ENCODE data around the gene ATP4B. TPM values are rescaled to one million over a fixed set of nuclear protein-coding genes. Genes with fewer than 3 reads are reported as not detected.

Gene ATP4B
- total and polyA plus RNA-seq, 5 donors from 2014 or later: not detected

DNA sequence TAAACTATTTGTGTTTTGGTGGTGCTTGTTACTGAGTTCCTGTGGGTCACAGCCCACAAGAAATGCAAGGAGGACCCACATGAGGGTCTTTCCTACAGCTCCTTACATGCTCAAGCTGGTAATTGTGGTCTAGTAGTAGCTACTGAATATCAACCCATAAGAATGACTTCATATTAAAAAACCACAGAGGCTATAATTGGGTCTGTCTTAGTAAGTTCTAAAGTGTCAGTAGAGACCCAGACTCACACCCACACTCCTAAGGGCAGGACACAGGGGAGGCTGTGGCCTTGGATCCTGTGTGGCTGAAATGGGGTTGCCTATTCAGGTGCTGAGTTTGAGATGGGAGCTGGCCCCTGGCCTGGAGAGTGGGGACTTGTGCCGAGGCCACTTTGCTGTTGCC is 53.8 kb downstream of the ATP4B start:
- no peak overlapping the region for H3K27ac ChIP-seq (ENCODE audit: insufficient read depth, low read length, poor library complexity, severe bottlenecking)
- ATAC-seq (ENCODE audit: low read depth in 2 of 2) (no peak), DNase-seq (no peak)
- Mint-ChIP-seq H3K27ac (no peak overlapping the region), H3K27me3 (no peaks in the 10 kb centered on the region), H3K9me3 (peaks cover 0 to 6% (median 0%) of the 10 kb centered on the region in 7 donors), H3K4me3 (no peak overlapping the region), H3K36me3 (peaks cover 15% of the 10 kb centered on the region), H3K4me1 (peaks cover 0 to 10% (median 7%) of the 10 kb centered on the region in 4 donors)
- H3K4me3 ChIP-seq (ENCODE audit: low read depth, low read length): no peak overlapping the region
- no peaks in the 10 kb centered on the region for H3K4me1 ChIP-seq (ENCODE audit: control insufficient read depth, insufficient read depth, low read length, poor library complexity, severe bottlenecking)
- no peaks in the 10 kb centered on the region for H3K27me3 ChIP-seq (ENCODE audit: control insufficient read depth, insufficient read depth, low read length)
- no peaks in the 10 kb centered on the region for H3K36me3 ChIP-seq (ENCODE audit: control insufficient read depth, insufficient read depth, low read length)
- peaks cover 0 to 8% of the 10 kb centered on the region in 2 experiments for H3K9me3 ChIP-seq (ENCODE audit: control insufficient read depth in 2 of 2, low read length in 2 of 2)

DNA sequence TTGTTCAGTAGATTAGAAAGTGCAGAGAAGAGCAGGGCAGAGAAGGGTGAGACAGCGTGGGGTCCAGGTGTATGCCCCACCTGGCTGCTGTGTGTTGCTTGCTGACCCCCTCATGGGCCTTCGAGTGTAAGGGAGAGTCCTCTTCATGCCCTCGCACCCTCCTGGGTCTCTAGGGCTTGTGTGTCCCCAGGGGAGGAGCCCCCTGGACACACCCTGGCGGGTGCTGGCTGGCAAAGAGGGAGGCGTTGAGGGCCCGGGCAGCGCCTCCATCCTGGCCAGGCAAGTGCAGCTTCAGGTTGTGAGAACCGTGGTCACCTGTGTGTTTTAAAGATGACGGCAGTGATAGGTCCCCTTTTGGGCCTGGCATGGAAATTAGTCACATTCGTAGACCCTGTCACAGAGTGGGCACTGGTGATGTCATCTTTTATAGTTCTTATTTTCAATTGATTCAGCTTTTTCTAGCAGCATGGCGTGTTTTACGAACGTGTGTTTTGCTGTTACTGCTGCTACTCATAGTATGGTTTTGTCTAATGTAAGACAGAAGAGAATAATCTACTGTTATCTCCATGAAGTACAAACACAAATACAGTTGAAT is 54.8 kb downstream of the ATP4B start:
- Histone ChIP-seq H3K4me1 (ENCODE audit: control insufficient read depth, insufficient read depth, low read length, poor library complexity, severe bottlenecking) (no peaks in the 10 kb centered on the region), H3K27me3 (ENCODE audit: control insufficient read depth, insufficient read depth, low read length) (no peaks in the 10 kb centered on the region), H3K9me3 (ENCODE audit: control insufficient read depth in 2 of 2, low read length in 2 of 2) (peaks cover 0 to 9% of the 10 kb centered on the region in 2 experiments), H3K27ac (ENCODE audit: insufficient read depth, low read length, poor library complexity, severe bottlenecking) (no peak overlapping the region), H3K36me3 (ENCODE audit: control insufficient read depth, insufficient read depth, low read length) (no peaks in the 10 kb centered on the region), H3K4me3 (ENCODE audit: low read depth, low read length) (no peak overlapping the region)
- Mint-ChIP-seq H3K4me3 (no peak overlapping the region), H3K27me3 (no peaks in the 10 kb centered on the region), H3K36me3 (peaks cover 21% of the 10 kb centered on the region), H3K27ac (peak overlapping the region in 2 of 3 donors; percentile 33 to 70), H3K9me3 (peaks cover 0 to 6% (median 0%) of the 10 kb centered on the region in 7 donors), H3K4me1 (peaks cover 0 to 10% (median 7%) of the 10 kb centered on the region in 4 donors)
- ATAC-seq (ENCODE audit: low read depth in 2 of 2): no peak
- DNase-seq: no peak

DNA sequence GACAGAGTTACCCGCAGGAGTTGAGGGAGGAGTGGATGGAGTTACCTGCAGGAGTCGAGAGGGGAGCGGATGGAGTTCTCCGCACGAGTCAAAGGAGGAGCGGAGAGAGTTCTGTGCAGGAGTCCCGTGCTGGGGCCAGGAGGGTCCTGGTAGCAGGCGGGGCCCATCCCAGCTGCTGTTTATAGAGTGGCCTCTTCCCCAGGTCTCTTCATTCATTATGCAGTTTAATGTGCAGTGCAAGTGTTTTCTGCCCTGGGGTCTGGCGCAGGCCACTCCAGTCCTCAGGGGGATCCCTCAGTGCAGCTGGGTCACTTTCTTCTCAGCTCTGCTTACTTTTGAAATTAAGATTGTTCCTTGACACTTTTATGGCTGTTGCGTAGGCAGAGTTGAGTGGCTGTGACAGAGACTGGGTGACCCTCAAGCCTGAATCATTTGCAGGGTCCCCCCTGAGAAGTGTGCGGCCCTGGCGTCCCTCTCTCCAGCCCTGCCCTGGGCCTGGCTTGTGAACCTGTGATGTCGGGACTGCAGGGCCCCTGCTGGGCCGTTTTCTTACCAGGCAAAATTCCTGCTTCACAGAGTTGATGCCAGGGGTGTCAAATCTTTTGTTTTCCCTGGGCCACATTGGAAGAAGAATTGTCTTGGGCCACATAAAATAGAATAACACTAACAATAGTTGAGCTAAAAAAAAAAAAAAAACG is 55.6 kb downstream of the ATP4B start:
- H3K9me3 ChIP-seq (ENCODE audit: control insufficient read depth in 2 of 2, low read length in 2 of 2): peaks cover 0 to 9% of the 10 kb centered on the region in 2 experiments
- H3K36me3 Mint-ChIP-seq: peaks cover 22% of the 10 kb centered on the region
- no peak overlapping the region for H3K4me3 ChIP-seq (ENCODE audit: low read depth, low read length)
- peaks cover 0 to 6% (median 0%) of the 10 kb centered on the region in 7 donors for H3K9me3 Mint-ChIP-seq
- no peak overlapping the region for H3K4me3 Mint-ChIP-seq
- H3K4me1 Mint-ChIP-seq: peaks cover 0 to 10% (median 7%) of the 10 kb centered on the region in 4 donors
- peak overlapping the region in 1 of 3 donors; percentile 33 for H3K27ac Mint-ChIP-seq
- no peak overlapping the region for H3K27ac ChIP-seq (ENCODE audit: insufficient read depth, low read length, poor library complexity, severe bottlenecking)
- ATAC-seq (ENCODE audit: low read depth in 2 of 2): no peak
- no peaks in the 10 kb centered on the region for H3K36me3 ChIP-seq (ENCODE audit: control insufficient read depth, insufficient read depth, low read length)
- no peaks in the 10 kb centered on the region for H3K4me1 ChIP-seq (ENCODE audit: control insufficient read depth, insufficient read depth, low read length, poor library complexity, severe bottlenecking)
- no peaks in the 10 kb centered on the region for H3K27me3 ChIP-seq (ENCODE audit: control insufficient read depth, insufficient read depth, low read length)
- H3K27me3 Mint-ChIP-seq: no peaks in the 10 kb centered on the region
- no peak for DNase-seq

DNA sequence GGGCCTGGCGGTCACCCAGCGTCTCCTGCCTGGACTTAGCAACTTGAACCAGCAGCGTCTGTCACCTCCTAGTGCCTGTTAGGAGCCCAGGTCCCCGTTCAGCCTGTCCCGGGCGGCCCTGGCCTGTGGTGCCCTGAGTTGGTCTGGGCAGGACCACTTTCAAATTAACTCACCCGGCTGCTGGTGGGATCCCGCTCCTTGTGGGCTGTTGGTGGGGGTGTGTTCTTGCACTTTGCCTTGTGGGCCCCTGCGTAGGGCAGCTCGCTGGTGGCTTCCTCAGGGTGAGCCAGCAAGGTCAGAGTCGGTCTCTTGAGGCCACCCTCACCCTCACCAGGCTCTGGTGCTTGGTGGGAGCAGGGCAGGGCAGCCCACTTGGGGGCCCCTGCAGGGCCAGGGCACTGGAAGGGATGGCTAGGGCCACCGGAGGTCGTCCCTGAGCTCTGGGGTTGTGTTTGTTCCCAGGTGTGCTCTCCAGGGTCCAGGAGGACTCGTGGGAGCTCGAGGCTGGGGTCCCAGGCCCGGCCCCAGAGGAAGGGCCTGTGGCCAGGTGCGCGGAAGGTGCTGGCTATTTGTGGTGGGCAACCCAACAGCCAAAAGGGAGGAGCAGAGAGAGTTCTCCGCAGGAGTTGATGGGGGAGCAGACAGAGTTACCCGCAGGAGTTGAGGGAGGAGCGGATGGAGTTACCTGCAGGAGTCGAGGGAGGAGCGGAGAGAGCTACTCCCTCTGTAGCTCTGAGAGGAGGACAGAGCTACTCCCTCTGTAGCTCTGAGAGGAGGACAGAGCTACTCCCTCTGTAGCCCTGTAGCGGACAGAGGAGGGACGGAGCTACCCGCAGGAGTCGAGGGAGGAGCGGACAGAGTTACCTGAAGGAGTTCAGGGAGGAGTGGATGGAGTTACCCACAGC is 56.6 kb downstream of the ATP4B start:
- DNase-seq (no peak), ATAC-seq (ENCODE audit: low read depth in 2 of 2) (no peak)
- Mint-ChIP-seq H3K4me3 (no peak overlapping the region), H3K9me3 (peaks cover 0 to 6% (median 0%) of the 10 kb centered on the region in 7 donors), H3K27me3 (no peaks in the 10 kb centered on the region), H3K36me3 (peaks cover 26% of the 10 kb centered on the region), H3K27ac (peak overlapping the region in 1 of 3 donors; percentile 53), H3K4me1 (peaks cover 0 to 10% (median 7%) of the 10 kb centered on the region in 4 donors)
- H3K9me3 ChIP-seq (ENCODE audit: control insufficient read depth in 2 of 2, low read length in 2 of 2): peaks cover 0 to 9% of the 10 kb centered on the region in 2 experiments
- H3K4me1 ChIP-seq (ENCODE audit: control insufficient read depth, insufficient read depth, low read length, poor library complexity, severe bottlenecking): no peaks in the 10 kb centered on the region
- H3K27me3 ChIP-seq (ENCODE audit: control insufficient read depth, insufficient read depth, low read length): no peaks in the 10 kb centered on the region
- no peaks in the 10 kb centered on the region for H3K36me3 ChIP-seq (ENCODE audit: control insufficient read depth, insufficient read depth, low read length)
- H3K27ac ChIP-seq (ENCODE audit: insufficient read depth, low read length, poor library complexity, severe bottlenecking): no peak overlapping the region
- H3K4me3 ChIP-seq (ENCODE audit: low read depth, low read length): no peak overlapping the region

DNA sequence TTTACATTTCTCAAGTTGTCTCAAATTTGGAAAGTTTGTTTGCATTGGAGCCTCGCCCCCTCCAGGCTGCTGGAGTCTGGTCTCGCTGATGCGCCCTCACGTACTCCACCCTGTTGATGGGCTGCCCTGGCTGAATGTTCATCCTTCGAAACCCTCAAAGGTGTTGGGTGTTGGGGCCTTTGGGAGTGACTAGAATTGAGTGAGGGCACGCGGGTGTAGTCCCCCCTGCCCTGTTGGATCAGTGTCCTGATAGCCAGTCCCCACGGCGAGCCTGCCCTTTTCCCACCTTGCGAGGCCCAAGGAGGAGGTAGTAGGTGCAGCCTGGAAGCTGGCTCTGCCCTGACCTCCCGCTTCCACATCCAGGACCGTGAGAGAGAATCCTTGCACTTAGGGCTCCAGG is 58.6 kb downstream of the ATP4B start:
- Mint-ChIP-seq H3K4me1 (peaks cover 0 to 7% (median 6%) of the 10 kb centered on the region in 4 donors), H3K27ac (no peak overlapping the region), H3K36me3 (peaks cover 34% of the 10 kb centered on the region), H3K4me3 (no peak overlapping the region), H3K27me3 (no peaks in the 10 kb centered on the region), H3K9me3 (peaks cover 0 to 8% (median 1%) of the 10 kb centered on the region in 7 donors)
- Histone ChIP-seq H3K9me3 (ENCODE audit: control insufficient read depth in 2 of 2, low read length in 2 of 2) (peaks cover 0 to 9% of the 10 kb centered on the region in 2 experiments), H3K27me3 (ENCODE audit: control insufficient read depth, insufficient read depth, low read length) (no peaks in the 10 kb centered on the region), H3K27ac (ENCODE audit: insufficient read depth, low read length, poor library complexity, severe bottlenecking) (no peak overlapping the region), H3K36me3 (ENCODE audit: control insufficient read depth, insufficient read depth, low read length) (no peaks in the 10 kb centered on the region), H3K4me3 (ENCODE audit: low read depth, low read length) (no peak overlapping the region), H3K4me1 (ENCODE audit: control insufficient read depth, insufficient read depth, low read length, poor library complexity, severe bottlenecking) (no peaks in the 10 kb centered on the region)
- no peak for ATAC-seq (ENCODE audit: low read depth in 2 of 2)
- DNase-seq: no peak

Other genes starting within 250 kb of the ATP4B start
- gene ADPRHL1, start 204.7 kb downstream of the ATP4B start, total RNA-seq: 0.57 TPM
- under 1 TPM in 3 of 4 donors, not detected in 1; 0.24 to 0.64 (median 0.54) TPM for gene ADPRHL1, start 204.7 kb downstream of the ATP4B start, polyA plus RNA-seq
- gene DCUN1D2, start 167.5 kb downstream of the ATP4B start, total RNA-seq: 23.0 TPM
- gene DCUN1D2, start 167.5 kb downstream of the ATP4B start, polyA plus RNA-seq: 10 to 100 TPM in 1 of 4 donors, 1 to 10 TPM in 3; 6.8 to 10.2 (median 9.2) TPM
- 31.1 TPM for gene TFDP1, start 73.4 kb downstream of the ATP4B start, total RNA-seq
- gene TFDP1, start 73.4 kb downstream of the ATP4B start, polyA plus RNA-seq: 10 to 100 TPM; 34.0 to 64.3 (median 49.2) TPM
- not detected for gene GRK1, start 9.0 kb upstream of the ATP4B start, total RNA-seq
- gene GRK1, start 9.0 kb upstream of the ATP4B start, polyA plus RNA-seq: not detected
- 1.3 TPM for gene TMEM255B, start 101.0 kb upstream of the ATP4B start, total RNA-seq
- gene TMEM255B, start 101.0 kb upstream of the ATP4B start, polyA plus RNA-seq: under 1 TPM in 3 of 4 donors, not detected in 1; 0.02 to 0.11 (median 0.10) TPM
- gene GAS6, start 205.9 kb upstream of the ATP4B start, total RNA-seq: 2.8 TPM
- under 1 TPM in 2 of 4 donors, not detected in 2; 0.29 to 0.34 TPM for gene GAS6, start 205.9 kb upstream of the ATP4B start, polyA plus RNA-seq

Measured in CD4-positive, CD25-positive, alpha-beta regulatory T cell (primary cell).